Fibroblast of villous mesenchyme (primary cell): Measurements from ENCODE around the gene TOMM6. TPM values are rescaled to one million over a fixed set of nuclear protein-coding genes. Genes with fewer than 3 reads are reported as not detected.

Experiments
- small RNA-seq: library from RNA; depleted of rRNA; stranded (forward); fragments of <200 nt; gene quantifications from one replicate; pipeline ENCODE3, GENCODE V24; 2012
- total RNA-seq: library from RNA; depleted of rRNA; stranded (reverse); fragments of >200 nt; gene quantifications from 2 replicates; pipeline ENCODE4 v1.2.3, GENCODE V29; 2012

Gene TOMM6
- total RNA-seq, 1 donor, result 70.0 TPM

Small RNA genes within 50 kb of the gene (small RNA-seq; reads per million reads assigned to genes)
- not detected for gene AL365205.2
- gene AL365205.3, result not detected
- gene RF00393, result not detected

Other genes with a start within 250 kb of the TOMM6 start
- gene FOXP4, start 241.3 kb upstream of the TOMM6 start, total RNA-seq, result 2.2 and 4.5 TPM in 2 replicates
- not detected in 2 replicates for gene MDFI, start 149.2 kb upstream of the TOMM6 start, total RNA-seq
- 3.0 and 5.2 TPM in 2 replicates for gene TFEB, start 52.1 kb upstream of the TOMM6 start, total RNA-seq
- gene PGC, start 40.3 kb upstream of the TOMM6 start, total RNA-seq, result not detected in 2 replicates
- gene FRS3, start 7.8 kb upstream of the TOMM6 start, total RNA-seq, result 1.3 TPM in 2 replicates
- 0.64 and 0.86 TPM in 2 replicates for gene PRICKLE4, start 6.9 kb upstream of the TOMM6 start, total RNA-seq
- 2.3 and 3.0 TPM in 2 replicates for gene USP49, start 107.7 kb downstream of the TOMM6 start, total RNA-seq
- gene MED20, start 133.4 kb downstream of the TOMM6 start, total RNA-seq, result 31.9 and 40.2 TPM in 2 replicates
- gene BYSL, start 133.8 kb downstream of the TOMM6 start, total RNA-seq, result 13.2 and 20.7 TPM in 2 replicates
- gene CCND3, start 154.1 kb downstream of the TOMM6 start, total RNA-seq, result 25.8 and 42.3 TPM in 2 replicates